IPS DF 19.7 (cell line): ENCODE data around the gene PRRT1B.

Source experiments
- DNase-seq: peaks from one replicate; pipeline ENCODE4 v3.0.0-alpha.2; 2013; ENCODE audit warnings: low read depth, low spot score

The PRRT1B gene

GRCh38 chr9:131596430-131596743 is 51.1 kb downstream of the PRRT1B start:
- DNase-seq, result no peak

GRCh38 chr9:131597246-131597645 is 51.9 kb downstream of the PRRT1B start:
- DNase-seq, result no peak

- DNase-seq, result no peak
Measured at GRCh38 chr9:131598121-131598520, 52.8 kb downstream of the PRRT1B start.

GRCh38 chr9:131601683-131602181 is 56.4 kb downstream of the PRRT1B start:
- no peak for DNase-seq

GRCh38 chr9:131603199-131603598 is 57.9 kb downstream of the PRRT1B start:
- no peak for DNase-seq

- no peak for DNase-seq
Measured at GRCh38 chr9:131603711-131604439, 58.6 kb downstream of the PRRT1B start.

- no peak for DNase-seq
Measured at GRCh38 chr9:131605770-131606590, 60.7 kb downstream of the PRRT1B start.

GRCh38 chr9:131606896-131607567 is 61.7 kb downstream of the PRRT1B start:
- DNase-seq, result no peak

- no peak for DNase-seq
Measured at GRCh38 chr9:131607591-131607990, 62.3 kb downstream of the PRRT1B start.

GRCh38 chr9:131608493-131609037 is 63.2 kb downstream of the PRRT1B start:
- DNase-seq, result peak; percentile 75
